SJCRH30 (cell line): Measurements from ENCODE around the gene CIAO2A. TPM values are rescaled to one million over a fixed set of nuclear protein-coding genes. Genes with fewer than 3 reads are reported as not detected.

Experiments used
- DNase-seq, 2 experiments: peaks; one replicate each; pipeline ENCODE4 v3.0.0-alpha.2; 2015 to 2020
- H3K27ac ChIP-seq: fragments of 250-450 bp; sonication (Bioruptor Pico); 2 replicates; pipeline ENCODE4 v1.5.1; 2020; ENCODE audit warnings: mild to moderate bottlenecking, moderate library complexity
- H3K27me3 ChIP-seq: fragments of 250-450 bp; sonication (Bioruptor Pico); 2 replicates; pipeline ENCODE4 v1.5.1; 2020; ENCODE audit warnings: mild to moderate bottlenecking, moderate library complexity
- H3K36me3 ChIP-seq: fragments of 250-450 bp; sonication (Bioruptor Pico); 2 replicates; pipeline ENCODE4 v1.5.1; 2020; ENCODE audit warnings: mild to moderate bottlenecking, moderate library complexity
- H3K4me1 ChIP-seq: fragments of 250-450 bp; sonication (Bioruptor Pico); 2 replicates; pipeline ENCODE4 v1.5.1; 2020; ENCODE audit warnings: mild to moderate bottlenecking, moderate library complexity
- H3K4me3 ChIP-seq: fragments of 250-450 bp; sonication (Bioruptor Pico); 2 replicates; pipeline ENCODE4 v1.5.1; 2020; ENCODE audit warnings: mild to moderate bottlenecking, moderate library complexity
- H3K9me3 ChIP-seq: fragments of 250-450 bp; sonication (Bioruptor Pico); replicated peaks from 2 replicates; pipeline ENCODE4 v1.5.1; 2020; ENCODE audit warnings: mild to moderate bottlenecking, moderate library complexity
- total RNA-seq: library from RNA; depleted of rRNA; stranded (reverse); fragments of >200 nt; shearing (Covaris generic); gene quantifications from 2 replicates; pipeline ENCODE4 v1.2.3, GENCODE V29; 2014; rRNA removed

Gene CIAO2A
- total RNA-seq, 1 experiment from 2014 or later, result 143 TPM

GRCh38 chr15:64024172-64025050 is 69.2 kb downstream of the CIAO2A start:
- no peaks in the 10 kb centered on the region for H3K27me3 ChIP-seq
- H3K4me3 ChIP-seq, result no peak overlapping the region
- peaks cover 11% of the 10 kb centered on the region for H3K4me1 ChIP-seq
- H3K27ac ChIP-seq, result no peak overlapping the region
- no peaks in the 10 kb centered on the region for H3K36me3 ChIP-seq
- no peaks in the 10 kb centered on the region for H3K9me3 ChIP-seq
- no peak for DNase-seq

- H3K27ac ChIP-seq, result no peak overlapping the region
- H3K27me3 ChIP-seq, result no peaks in the 10 kb centered on the region
- H3K36me3 ChIP-seq, result no peaks in the 10 kb centered on the region
- peaks cover 23% of the 10 kb centered on the region for H3K4me1 ChIP-seq
- no peak overlapping the region for H3K4me3 ChIP-seq
- no peaks in the 10 kb centered on the region for H3K9me3 ChIP-seq
- DNase-seq, result no peak
These were observed 70.4 kb downstream of the CIAO2A start for GRCh38 chr15:64023220-64023619.

DNA sequence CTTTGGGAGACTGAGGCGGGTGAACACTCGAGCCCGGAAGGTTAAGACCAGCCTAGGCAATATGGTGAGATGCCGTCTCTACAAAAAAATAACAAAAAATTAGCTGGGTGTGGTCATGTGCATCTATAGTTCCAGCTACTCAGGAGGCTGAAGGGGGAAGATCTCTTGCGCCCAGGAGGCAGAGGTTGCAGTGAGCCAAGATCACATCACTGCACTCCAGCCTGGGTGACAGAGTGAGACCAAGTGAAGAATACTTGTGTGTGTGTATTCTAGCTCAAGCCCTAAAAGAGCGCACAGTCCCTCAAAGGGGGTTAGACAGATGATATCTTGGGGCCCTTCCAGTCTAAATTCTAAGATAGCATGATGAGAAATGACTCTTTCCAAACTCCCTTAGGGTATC is 71.1 kb downstream of the CIAO2A start:
- no peak overlapping the region for H3K27ac ChIP-seq
- peaks cover 26% of the 10 kb centered on the region for H3K4me1 ChIP-seq
- DNase-seq, result no peak
- no peaks in the 10 kb centered on the region for H3K9me3 ChIP-seq
- no peak overlapping the region for H3K4me3 ChIP-seq
- H3K36me3 ChIP-seq, result no peaks in the 10 kb centered on the region
- no peaks in the 10 kb centered on the region for H3K27me3 ChIP-seq

Other genes with a start within 250 kb of the CIAO2A start
- 0.23 and 0.85 TPM in 2 replicates for gene DAPK2, start 47.4 kb downstream of the CIAO2A start, total RNA-seq
- gene SNX1, start 2.1 kb upstream of the CIAO2A start, total RNA-seq, result 38.9 and 46.6 TPM in 2 replicates
- gene SNX22, start 57.9 kb upstream of the CIAO2A start, total RNA-seq, result 1.5 and 1.6 TPM in 2 replicates
- 277 and 308 TPM in 2 replicates for gene PPIB, start 69.2 kb upstream of the CIAO2A start, total RNA-seq